MG63 (cell line): ENCODE data around the gene TIAM2. TPM values are rescaled to one million over a fixed set of nuclear protein-coding genes. Genes with fewer than 3 reads are reported as not detected.

Experiments
- DNase-seq: peaks from one replicate; pipeline ENCODE4 v3.0.0-alpha.2; 2020
- H3K27me3 ChIP-seq: fragments of 250-450 bp; sonication (Bioruptor Pico); 2 replicates; pipeline ENCODE4 v1.5.1; 2020; ENCODE audit warnings: mild to moderate bottlenecking, moderate library complexity
- H3K36me3 ChIP-seq: fragments of 250-450 bp; sonication (Bioruptor Pico); 2 replicates; pipeline ENCODE4 v1.5.1; 2020; ENCODE audit warnings: mild to moderate bottlenecking, moderate library complexity
- H3K4me3 ChIP-seq: fragments of 250-450 bp; sonication (Bioruptor Pico); 2 replicates; pipeline ENCODE4 v1.5.1; 2020; ENCODE audit warnings: mild to moderate bottlenecking, moderate library complexity
- H3K9me3 ChIP-seq: fragments of 250-450 bp; sonication (Bioruptor Pico); 2 replicates; pipeline ENCODE4 v1.5.1; 2020; ENCODE audit warnings: mild to moderate bottlenecking, moderate library complexity
- total RNA-seq: library from RNA; depleted of rRNA; stranded (reverse); fragments of >200 nt; shearing (Covaris generic); gene quantifications from 2 replicates; pipeline ENCODE4 v1.2.3, GENCODE V29; 2014; ENCODE audit warnings: low replicate concordance

Gene TIAM2
- total RNA-seq, 1 experiment from 2014 or later: 4.9 TPM

DNA sequence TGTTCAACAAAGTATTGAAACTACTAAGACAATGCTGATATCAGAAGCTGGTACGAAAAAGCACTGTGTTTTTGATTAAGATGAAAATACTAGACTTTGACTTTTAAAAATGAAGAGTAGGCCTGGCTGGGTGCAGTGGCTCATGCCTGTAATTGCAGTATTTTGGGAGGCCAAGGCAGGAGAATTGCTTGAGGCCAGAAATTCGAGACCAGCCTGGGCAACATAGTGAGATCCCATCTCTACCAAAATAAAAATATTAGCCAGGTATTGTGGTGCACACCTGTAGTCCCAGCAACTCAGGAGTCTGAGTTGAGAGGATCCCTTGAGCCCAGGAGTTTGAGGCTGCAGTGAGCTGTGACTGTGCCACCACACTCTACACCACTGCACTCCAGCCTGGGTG lies 43.4 kb downstream of the TIAM2 start:
- no peaks in the 10 kb centered on the region for H3K36me3 ChIP-seq
- no peak overlapping the region for H3K4me3 ChIP-seq
- no peaks in the 10 kb centered on the region for H3K27me3 ChIP-seq
- no peaks in the 10 kb centered on the region for H3K9me3 ChIP-seq
- no peak for DNase-seq

DNA sequence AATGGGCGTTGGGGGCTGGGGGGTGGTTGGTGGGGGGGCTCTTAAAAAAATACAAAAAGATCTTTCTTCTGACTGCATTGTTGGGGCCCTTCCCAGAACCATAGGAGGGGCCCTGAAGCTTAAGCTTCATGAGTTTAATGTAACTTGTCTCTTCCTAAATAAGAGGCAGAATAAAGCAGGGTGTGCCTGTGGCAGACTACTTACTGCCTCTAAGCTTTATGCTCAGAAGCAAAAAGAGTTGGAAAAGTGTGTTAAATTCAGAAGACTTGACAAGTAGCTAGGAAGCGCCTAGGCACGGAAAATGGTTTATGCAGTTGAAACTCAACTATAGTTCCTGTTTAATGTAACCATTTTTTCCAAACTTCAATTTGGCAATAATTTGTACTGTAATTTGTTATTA lies 44.5 kb downstream of the TIAM2 start:
- Histone ChIP-seq H3K36me3 (no peaks in the 10 kb centered on the region), H3K4me3 (no peak overlapping the region), H3K9me3 (no peaks in the 10 kb centered on the region), H3K27me3 (no peaks in the 10 kb centered on the region)
- no peak for DNase-seq

DNA sequence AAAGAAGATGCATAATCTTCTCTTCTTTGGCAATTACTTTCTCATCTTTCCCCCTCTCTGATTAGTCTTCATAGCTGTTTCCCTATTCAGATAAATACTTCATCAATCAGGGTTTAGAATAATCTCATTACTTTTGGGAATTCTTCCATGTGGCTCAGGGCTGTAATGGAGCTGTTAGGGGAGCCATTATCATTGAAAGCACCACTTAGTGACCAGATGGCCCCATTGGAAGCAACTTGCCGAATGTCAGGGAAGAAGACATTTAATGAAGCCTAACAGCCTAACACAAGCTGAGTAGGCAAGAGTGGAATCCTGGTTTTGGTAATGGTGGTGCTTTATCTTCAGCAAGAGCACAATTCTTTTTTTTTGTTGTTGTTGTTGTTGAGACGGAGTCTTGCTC lies 45.0 kb downstream of the TIAM2 start:
- no peaks in the 10 kb centered on the region for H3K36me3 ChIP-seq
- no peaks in the 10 kb centered on the region for H3K27me3 ChIP-seq
- H3K4me3 ChIP-seq: no peak overlapping the region
- no peak for DNase-seq
- H3K9me3 ChIP-seq: no peaks in the 10 kb centered on the region

DNA sequence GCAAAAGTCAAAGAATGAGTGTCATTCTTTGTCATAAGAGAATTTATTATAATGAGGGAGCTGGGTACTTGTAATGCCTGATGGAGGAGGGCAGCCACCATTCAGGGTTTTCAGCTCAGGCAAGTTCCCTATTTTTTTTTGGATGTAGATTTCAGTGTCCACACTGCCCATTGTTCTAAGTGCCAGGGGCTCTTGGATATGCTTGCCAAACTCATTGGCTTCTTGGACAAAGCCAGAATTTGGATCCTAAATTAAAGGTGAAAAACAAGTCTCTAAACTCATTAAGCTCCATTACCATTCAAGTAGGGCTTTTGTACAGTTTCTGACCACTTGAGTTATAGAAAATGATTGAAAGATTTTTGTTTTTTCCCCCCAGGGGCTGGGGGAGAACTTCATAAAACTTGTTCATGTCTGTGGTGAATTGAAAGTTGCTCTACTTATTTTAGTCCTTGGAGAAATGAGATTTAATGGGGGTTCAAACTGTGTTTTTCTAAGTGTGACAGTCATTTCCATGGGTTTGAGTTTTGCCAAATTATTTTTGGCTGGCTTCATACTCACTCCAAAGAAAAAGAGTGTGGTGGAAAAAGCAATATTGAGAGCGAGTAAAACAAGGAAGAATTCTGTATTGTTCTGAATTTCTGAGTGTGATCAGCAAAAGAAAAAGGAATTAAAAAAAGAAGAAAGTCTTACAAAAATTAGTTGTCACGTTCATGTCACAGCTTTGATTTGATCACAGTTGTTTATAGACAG lies 46.0 kb downstream of the TIAM2 start:
- DNase-seq: no peak
- Histone ChIP-seq H3K4me3 (no peak overlapping the region), H3K9me3 (no peaks in the 10 kb centered on the region), H3K27me3 (no peaks in the 10 kb centered on the region), H3K36me3 (no peaks in the 10 kb centered on the region)

DNA sequence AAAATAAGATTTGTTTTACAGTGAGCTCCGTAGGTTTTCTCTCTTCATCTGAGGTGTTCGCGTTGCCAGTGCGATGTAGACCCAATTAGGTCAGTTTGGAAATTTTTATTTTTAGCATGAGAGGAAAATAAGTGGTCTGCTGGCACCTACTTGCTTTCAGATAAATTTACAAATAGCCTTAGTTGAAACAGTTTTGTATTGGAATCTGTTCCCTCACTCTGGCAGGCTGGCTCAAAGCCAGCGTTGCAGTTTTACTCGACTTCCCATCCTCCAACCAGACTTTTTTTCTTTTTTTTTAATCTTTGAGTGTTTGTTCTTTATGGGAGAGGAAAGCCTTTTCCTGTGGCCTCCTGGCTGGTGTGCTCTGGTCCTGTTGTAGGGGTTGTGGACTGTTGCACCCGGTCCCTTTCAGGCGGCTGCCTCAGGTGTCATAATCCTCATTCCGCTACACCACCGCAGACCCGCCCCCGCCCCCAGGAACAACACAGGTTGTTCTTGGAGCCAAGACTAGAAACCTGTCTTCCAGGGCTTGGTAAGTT lies 46.7 kb downstream of the TIAM2 start:
- no peak for DNase-seq
- H3K9me3 ChIP-seq: no peaks in the 10 kb centered on the region
- no peaks in the 10 kb centered on the region for H3K27me3 ChIP-seq
- H3K36me3 ChIP-seq: no peaks in the 10 kb centered on the region
- H3K4me3 ChIP-seq: no peak overlapping the region

DNA sequence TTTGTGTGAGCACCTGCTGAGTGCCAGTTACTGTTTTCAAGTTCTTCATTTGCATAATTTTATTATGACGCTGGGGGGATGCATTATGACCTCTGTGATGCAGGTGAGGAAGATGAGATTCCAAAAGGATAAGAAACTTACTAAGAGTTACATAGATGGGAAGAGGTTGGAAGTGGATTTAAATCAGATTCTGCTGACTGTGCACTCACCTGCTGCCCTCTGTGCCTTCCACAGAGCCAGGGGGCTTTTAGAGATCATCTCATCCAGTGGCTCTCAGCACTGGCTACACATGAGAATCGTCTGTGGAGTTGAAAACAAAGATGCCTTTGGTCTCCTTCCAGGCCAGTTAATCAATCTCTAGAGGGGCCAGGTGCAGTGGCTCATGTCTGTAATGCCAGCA lies 47.9 kb downstream of the TIAM2 start:
- no peak for DNase-seq
- Histone ChIP-seq H3K36me3 (no peaks in the 10 kb centered on the region), H3K9me3 (no peaks in the 10 kb centered on the region), H3K27me3 (no peaks in the 10 kb centered on the region), H3K4me3 (no peak overlapping the region)

DNA sequence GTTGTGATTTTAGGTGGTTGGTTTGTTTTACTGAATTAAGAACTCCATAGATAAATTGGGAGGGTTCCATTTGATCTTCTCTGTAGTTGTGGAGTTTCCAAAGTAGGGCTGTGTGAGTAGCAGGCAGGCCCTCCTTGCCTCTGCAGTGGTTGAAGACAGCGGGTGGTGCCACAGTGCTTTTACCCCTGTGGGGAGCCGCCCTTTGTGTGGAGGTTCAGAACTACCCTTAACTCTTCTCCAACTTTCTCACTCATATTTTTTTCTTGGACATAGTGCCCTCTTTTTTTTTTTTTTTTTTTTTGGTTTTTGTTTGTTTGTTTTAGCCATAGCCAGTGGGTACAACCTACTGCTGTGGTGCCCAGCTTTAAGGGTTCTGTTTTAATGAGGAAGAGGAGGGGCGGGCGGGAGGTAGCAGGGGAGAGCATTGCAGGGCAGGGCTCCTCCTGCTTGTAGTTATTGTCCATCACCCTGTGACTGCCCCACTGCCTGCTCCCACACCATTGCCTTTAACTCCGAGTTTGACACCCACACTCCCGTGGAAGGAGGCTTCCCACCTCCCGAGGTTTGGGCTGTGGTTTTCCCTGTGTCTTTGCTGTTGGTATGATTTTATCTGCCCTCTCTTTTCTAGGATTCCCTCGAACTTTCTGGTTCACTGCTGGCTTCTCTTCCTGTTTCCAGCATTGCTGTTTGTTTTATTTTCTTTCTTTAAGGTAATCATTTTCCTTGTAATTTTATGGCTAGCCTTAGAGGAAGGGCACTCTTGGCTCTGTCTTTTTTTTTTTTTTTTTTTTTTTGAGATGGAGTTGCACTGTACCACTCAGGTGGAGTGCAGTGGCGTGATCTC lies 50.7 kb downstream of the TIAM2 start:
- DNase-seq: no peak
- Histone ChIP-seq H3K9me3 (no peaks in the 10 kb centered on the region), H3K4me3 (no peak overlapping the region), H3K36me3 (no peaks in the 10 kb centered on the region), H3K27me3 (no peaks in the 10 kb centered on the region)

DNA sequence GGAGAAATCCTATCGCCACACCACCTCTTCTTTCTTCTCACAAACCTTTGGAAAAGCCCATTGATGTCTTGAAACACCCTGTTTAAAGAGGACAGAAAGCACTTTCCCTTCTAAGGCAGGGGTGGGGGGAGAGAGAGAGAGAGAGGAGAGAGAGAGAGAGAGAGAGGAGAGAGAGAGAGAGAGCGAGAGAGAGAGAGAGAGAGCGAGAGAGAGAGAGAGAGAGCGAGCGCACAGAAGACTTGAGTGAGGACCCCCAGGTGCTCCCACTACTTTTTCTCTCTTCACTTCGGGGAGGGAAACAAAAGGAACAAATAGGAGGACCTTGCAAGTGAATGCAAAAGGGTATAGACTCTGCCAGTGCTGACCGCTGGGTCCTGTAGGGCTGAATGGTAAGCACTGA lies 52.4 kb downstream of the TIAM2 start:
- H3K36me3 ChIP-seq: no peaks in the 10 kb centered on the region
- H3K9me3 ChIP-seq: no peaks in the 10 kb centered on the region
- no peak for DNase-seq
- no peak overlapping the region for H3K4me3 ChIP-seq
- no peaks in the 10 kb centered on the region for H3K27me3 ChIP-seq

DNA sequence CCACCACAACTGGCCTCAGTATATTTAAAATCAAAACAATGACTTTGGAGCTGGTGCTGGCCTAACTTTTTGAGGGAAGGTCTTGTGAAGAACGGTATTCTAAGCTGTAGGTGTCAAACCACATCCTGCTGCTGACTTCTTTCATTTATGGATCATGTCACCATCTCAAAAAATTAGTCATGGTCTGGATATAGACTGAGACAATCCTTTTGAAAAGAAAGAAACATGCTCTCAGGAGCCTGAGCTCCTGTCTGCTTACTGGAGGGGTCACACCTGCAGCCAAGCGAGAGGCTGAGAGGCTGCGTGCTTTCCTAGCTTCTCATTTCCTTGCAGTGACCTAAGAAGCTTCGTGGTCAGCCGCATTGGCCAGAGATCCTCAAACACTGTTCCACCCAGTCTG lies 55.2 kb downstream of the TIAM2 start:
- Histone ChIP-seq H3K36me3 (no peaks in the 10 kb centered on the region), H3K9me3 (no peaks in the 10 kb centered on the region), H3K4me3 (no peak overlapping the region), H3K27me3 (no peaks in the 10 kb centered on the region)
- no peak for DNase-seq

DNA sequence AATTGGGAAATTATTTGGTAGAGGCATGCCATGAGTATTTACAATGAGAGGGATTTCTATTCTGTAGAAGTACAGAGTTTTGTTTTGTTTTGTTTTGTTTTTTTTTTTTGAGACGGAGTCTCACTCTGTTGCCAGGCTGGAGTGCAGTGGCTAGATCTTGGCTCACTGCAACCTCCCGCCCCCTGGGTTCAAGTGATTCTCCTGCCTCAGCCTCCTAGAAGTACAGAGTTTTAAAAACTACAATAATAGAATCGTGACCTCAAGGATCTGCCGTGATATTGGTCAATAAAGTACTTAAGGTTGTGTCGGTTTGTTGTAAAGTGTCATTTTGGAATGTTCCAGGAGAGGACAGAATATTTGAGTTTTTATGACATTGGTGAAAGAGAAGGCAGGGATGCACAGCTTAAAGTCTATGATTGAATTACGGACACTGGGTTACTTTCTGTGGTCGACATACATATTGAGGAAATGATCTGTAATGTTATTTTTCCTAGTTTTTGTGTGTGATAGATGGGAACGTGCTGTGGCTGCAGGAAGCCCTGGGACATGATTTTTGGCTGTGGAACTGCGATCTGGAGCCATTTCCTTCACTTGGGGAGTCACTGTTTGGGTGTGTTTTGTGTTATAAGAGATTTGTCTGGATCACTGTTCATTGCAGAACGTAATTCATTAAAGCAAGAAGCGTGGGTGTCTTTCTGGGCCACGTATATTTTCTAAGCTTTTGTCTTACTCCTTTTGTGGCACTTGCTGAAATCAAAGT lies 59.6 kb downstream of the TIAM2 start:
- Histone ChIP-seq H3K27me3 (no peaks in the 10 kb centered on the region), H3K4me3 (no peak overlapping the region), H3K9me3 (no peaks in the 10 kb centered on the region), H3K36me3 (no peaks in the 10 kb centered on the region)
- DNase-seq: no peak

DNA sequence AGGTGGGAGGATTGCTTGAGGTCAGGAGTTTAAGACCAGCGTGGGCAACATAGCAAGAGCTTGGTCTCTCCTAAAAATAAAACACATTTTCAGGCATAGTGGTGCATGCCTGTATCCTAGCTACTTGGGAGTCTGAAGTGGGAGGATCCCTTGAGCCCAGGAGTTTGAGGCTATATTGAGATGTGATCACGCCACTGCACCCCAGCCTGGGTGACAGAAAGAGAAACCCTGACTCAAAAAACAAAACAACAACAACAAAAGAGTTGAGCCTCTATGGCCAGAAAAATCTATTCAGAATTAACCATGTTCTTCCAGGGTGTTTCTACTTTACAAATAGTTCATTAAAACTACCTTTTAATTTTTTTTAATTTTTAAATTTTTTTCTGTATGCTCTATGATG lies 60.6 kb downstream of the TIAM2 start:
- H3K9me3 ChIP-seq: no peaks in the 10 kb centered on the region
- H3K4me3 ChIP-seq: no peak overlapping the region
- H3K36me3 ChIP-seq: no peaks in the 10 kb centered on the region
- H3K27me3 ChIP-seq: no peaks in the 10 kb centered on the region
- no peak for DNase-seq

DNA sequence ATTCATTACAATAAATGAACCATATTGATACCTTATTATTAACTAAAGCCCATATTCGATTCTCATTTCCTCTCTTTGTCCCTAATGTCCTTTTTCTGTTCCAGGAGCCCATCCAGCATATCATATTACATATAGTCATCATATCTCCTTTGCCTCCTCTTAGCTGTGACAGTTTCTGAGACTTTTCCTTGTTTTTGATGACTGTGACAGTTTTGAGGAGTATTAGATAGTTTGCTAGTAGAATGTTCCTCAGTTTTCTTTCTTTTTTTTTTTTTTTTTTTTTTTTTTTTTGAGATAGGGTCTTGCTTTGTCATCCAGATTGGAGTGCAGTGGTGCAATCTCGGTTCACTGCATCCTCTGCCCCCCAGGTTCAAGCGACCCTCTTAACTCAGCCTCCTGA lies 61.6 kb downstream of the TIAM2 start:
- Histone ChIP-seq H3K27me3 (no peaks in the 10 kb centered on the region), H3K4me3 (no peak overlapping the region), H3K9me3 (no peaks in the 10 kb centered on the region), H3K36me3 (no peaks in the 10 kb centered on the region)
- DNase-seq: no peak

DNA sequence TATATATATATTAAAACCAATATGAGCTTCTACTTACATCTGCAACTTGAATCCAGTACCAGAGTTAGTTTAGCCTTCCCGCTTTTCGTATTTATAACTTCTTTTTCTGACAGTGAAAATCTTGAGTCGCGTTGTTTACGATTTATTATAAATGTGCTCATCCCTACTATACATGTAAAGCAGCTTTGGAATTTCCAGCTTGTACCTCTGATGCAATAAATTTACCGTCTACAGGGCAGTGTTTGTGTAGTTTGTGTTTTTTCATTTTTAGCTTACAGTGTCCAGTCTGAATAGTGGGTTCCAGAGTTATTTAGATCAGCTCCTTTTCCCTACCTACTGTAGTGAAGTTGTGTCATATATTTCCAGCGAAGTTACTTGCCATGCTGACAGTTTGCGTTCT lies 66.3 kb downstream of the TIAM2 start:
- peaks cover 3% of the 10 kb centered on the region; the same call in 1 of the 2 replicates for H3K9me3 ChIP-seq
- H3K36me3 ChIP-seq: no peaks in the 10 kb centered on the region
- no peak for DNase-seq

DNA sequence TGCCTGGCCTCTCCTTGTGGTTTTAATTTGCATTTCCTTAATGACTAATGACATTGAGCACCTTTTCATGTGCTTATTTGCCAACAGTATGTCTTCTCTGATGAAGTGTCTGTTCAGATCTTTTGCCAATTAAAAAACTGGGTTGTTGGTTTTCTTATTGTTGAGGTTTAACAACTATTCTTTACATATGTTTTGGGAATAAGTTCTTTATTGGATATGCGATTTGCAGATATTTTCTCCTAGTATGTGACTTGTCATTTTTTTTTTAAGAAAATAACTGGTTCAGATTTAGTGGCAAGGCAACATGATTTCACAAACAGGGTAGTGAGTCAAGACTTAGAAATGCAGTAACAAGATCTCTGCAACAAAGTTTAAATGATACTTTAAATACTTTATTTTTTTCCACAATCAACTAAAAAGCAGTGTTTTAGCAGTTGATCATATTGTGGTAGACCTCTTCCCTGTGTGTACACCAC lies 67.8 kb downstream of the TIAM2 start:
- no peak for DNase-seq
- Histone ChIP-seq H3K27me3 (no peaks in the 10 kb centered on the region), H3K9me3 (peaks cover 3% of the 10 kb centered on the region; the same call in 1 of the 2 replicates), H3K4me3 (no peak overlapping the region), H3K36me3 (no peaks in the 10 kb centered on the region)

More for the DNA sequence above, 66.3 kb downstream of the TIAM2 start:
- no peak overlapping the region for H3K4me3 ChIP-seq
- no peaks in the 10 kb centered on the region for H3K27me3 ChIP-seq

DNA sequence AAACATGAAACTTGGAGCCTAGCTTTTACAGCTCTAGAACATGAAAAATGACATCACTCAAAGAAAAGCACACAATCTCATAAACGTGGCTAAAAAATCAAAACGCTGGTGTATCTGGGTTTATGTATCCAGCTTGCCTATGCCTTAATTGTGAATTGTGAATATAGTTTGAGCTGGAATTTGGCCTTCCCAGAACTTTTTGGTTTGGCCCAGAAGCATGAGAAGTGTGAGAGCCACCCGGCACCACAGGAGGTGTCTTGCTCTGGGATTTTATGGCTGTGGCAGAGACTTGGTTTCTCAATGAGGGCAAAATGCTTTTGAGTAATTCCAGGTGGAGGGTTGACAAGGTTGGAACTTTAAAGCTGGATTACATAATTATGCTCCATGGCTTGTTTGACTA lies 69.2 kb downstream of the TIAM2 start:
- peak; percentile 10 for DNase-seq
- H3K4me3 ChIP-seq: no peak overlapping the region
- H3K36me3 ChIP-seq: no peaks in the 10 kb centered on the region
- H3K27me3 ChIP-seq: no peaks in the 10 kb centered on the region
- H3K9me3 ChIP-seq: peaks cover 3% of the 10 kb centered on the region; the same call in 1 of the 2 replicates

DNA sequence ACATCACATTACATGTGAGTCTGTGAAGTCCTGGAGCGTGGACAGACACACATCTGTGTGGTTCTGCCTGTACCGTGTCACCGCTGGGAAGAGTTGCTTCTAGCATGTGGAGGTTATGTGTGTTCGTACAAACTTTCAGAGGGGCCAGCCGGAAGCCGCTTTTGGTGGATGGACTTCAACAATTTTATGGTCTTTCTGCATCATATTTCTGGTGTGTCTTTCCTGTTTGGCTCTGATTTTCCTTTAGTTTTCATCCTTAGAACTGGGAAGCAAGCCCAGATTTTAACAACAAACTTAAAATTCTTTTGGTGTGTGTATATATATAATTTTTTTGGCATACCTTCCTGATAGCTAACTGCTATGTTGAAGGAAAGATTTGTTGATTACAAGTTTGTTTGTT lies 71.2 kb downstream of the TIAM2 start:
- Histone ChIP-seq H3K36me3 (no peaks in the 10 kb centered on the region), H3K9me3 (peaks cover 3% of the 10 kb centered on the region; the same call in 1 of the 2 replicates), H3K27me3 (no peaks in the 10 kb centered on the region), H3K4me3 (no peak overlapping the region)
- peak; percentile 53 for DNase-seq
